Loucy (cell line): Measurements from ENCODE around the gene GJB3.

Experiments used
- H2AFZ ChIP-seq: fragments of 200-600 bp; sonication (generic); 2 replicates; pipeline ENCODE4 v1.6.0; 2016; ENCODE audit warnings: antibody characterized with exemption, mild to moderate bottlenecking, low read length, moderate library complexity
- H3F3A ChIP-seq: fragments of 200-600 bp; 2 replicates; pipeline ENCODE4 v1.6.0; 2016; ENCODE audit warnings: antibody characterized with exemption, low read depth, mild to moderate bottlenecking
- H3K27me3 ChIP-seq: fragments of 200-600 bp; sonication (generic); 2 replicates; pipeline ENCODE4 v1.6.1; 2014; ENCODE audit warnings: low read length, mild to moderate bottlenecking; ENCODE audit not compliant: insufficient read depth, poor library complexity, severe bottlenecking
- H3K36me3 ChIP-seq: fragments of 200-600 bp; sonication (generic); 2 replicates; pipeline ENCODE4 v1.6.1; 2016; ENCODE audit warnings: low read length; ENCODE audit not compliant: insufficient read depth
- H3K4me1 ChIP-seq: fragments of 200-600 bp; sonication (generic); 2 replicates; pipeline ENCODE4 v1.5.1; 2014; ENCODE audit warnings: low read length, mild to moderate bottlenecking; ENCODE audit not compliant: insufficient read depth, poor library complexity, severe bottlenecking
- H3K4me2 ChIP-seq: fragments of 200-600 bp; sonication (generic); 2 replicates; pipeline ENCODE4 v1.6.0; 2014; ENCODE audit warnings: antibody characterized with exemption, low read length, low read depth, mild to moderate bottlenecking; ENCODE audit not compliant: poor library complexity, severe bottlenecking
- H3K4me3 ChIP-seq: fragments of 200-600 bp; sonication (generic); 2 replicates; pipeline ENCODE4 v1.5.1; 2014; ENCODE audit warnings: low read length, mild to moderate bottlenecking, mixed read lengths; ENCODE audit not compliant: poor library complexity, severe bottlenecking
- H3K79me2 ChIP-seq: fragments of 200-600 bp; sonication (generic); 2 replicates; pipeline ENCODE4 v1.6.1; 2014; ENCODE audit warnings: low read length; ENCODE audit not compliant: insufficient read depth
- H3K9ac ChIP-seq: fragments of 200-600 bp; sonication (generic); 2 replicates; pipeline ENCODE4 v1.6.0; 2014; ENCODE audit warnings: mild to moderate bottlenecking, low read depth, low read length, moderate library complexity; ENCODE audit not compliant: poor library complexity, severe bottlenecking
- H3K9me2 ChIP-seq: fragments of 200-600 bp; sonication (generic); replicated peaks from 2 replicates; pipeline ENCODE4 v1.6.1; 2016; ENCODE audit warnings: low read depth, low read length, mixed read lengths
- H3K9me3 ChIP-seq: fragments of 200-600 bp; sonication (generic); 2 replicates; pipeline ENCODE4 v1.6.1; 2014; ENCODE audit warnings: mild to moderate bottlenecking, antibody characterized with exemption, low read length, low read depth; ENCODE audit not compliant: insufficient read depth
- H4K20me1 ChIP-seq: fragments of 200-600 bp; sonication (generic); 2 replicates; pipeline ENCODE4 v1.6.0; 2014; ENCODE audit warnings: antibody characterized with exemption, low read length, mild to moderate bottlenecking; ENCODE audit not compliant: insufficient read depth, poor library complexity, severe bottlenecking
- CTCF ChIP-seq: fragments of 200-600 bp; sonication (generic); conservative IDR thresholded peaks from 2 replicates; pipeline ENCODE4 v1.5.1; 2014; ENCODE audit warnings: mild to moderate bottlenecking, antibody characterized with exemption, low read length
- EZH2phosphoT487 ChIP-seq: fragments of 200-600 bp; IDR thresholded peaks from 2 replicates; pipeline ENCODE4 v1.6.1; 2018; ENCODE audit warnings: antibody characterized with exemption, mild to moderate bottlenecking, moderate library complexity, borderline replicate concordance

The GJB3 gene

GRCh38 chr1:34774957-34775356, 6.1 kb upstream of the GJB3 start:
- H3K4me2 ChIP-seq: no peak overlapping the region
- H3K9me2 ChIP-seq: no peaks in the 10 kb centered on the region
- no peak overlapping the region for H3K4me3 ChIP-seq
- H3K9me3 ChIP-seq: no peaks in the 10 kb centered on the region
- H4K20me1 ChIP-seq: no peaks in the 10 kb centered on the region
- H3K4me1 ChIP-seq: no peaks in the 10 kb centered on the region
- H3F3A ChIP-seq: no peaks in the 10 kb centered on the region
- H3K27me3 ChIP-seq: no peaks in the 10 kb centered on the region
- TF ChIP-seq CTCF: no peak
- no peak for TF ChIP-seq EZH2phosphoT487
- no peak overlapping the region for H2AFZ ChIP-seq
- no peaks in the 10 kb centered on the region for H3K79me2 ChIP-seq
- no peak overlapping the region for H3K9ac ChIP-seq
- no peaks in the 10 kb centered on the region for H3K36me3 ChIP-seq

GRCh38 chr1:34776911-34777310, 4.1 kb upstream of the GJB3 start:
- no peaks in the 10 kb centered on the region for H3K9me2 ChIP-seq
- no peaks in the 10 kb centered on the region for H3K36me3 ChIP-seq
- TF ChIP-seq CTCF (no peak), EZH2phosphoT487 (no peak)
- H2AFZ ChIP-seq: no peak overlapping the region
- H3K4me3 ChIP-seq: no peak overlapping the region
- no peaks in the 10 kb centered on the region for H4K20me1 ChIP-seq
- no peaks in the 10 kb centered on the region for H3F3A ChIP-seq
- no peak overlapping the region for H3K9ac ChIP-seq
- H3K79me2 ChIP-seq: no peaks in the 10 kb centered on the region
- H3K9me3 ChIP-seq: no peaks in the 10 kb centered on the region
- H3K27me3 ChIP-seq: no peaks in the 10 kb centered on the region
- no peaks in the 10 kb centered on the region for H3K4me1 ChIP-seq
- H3K4me2 ChIP-seq: no peak overlapping the region

DNA sequence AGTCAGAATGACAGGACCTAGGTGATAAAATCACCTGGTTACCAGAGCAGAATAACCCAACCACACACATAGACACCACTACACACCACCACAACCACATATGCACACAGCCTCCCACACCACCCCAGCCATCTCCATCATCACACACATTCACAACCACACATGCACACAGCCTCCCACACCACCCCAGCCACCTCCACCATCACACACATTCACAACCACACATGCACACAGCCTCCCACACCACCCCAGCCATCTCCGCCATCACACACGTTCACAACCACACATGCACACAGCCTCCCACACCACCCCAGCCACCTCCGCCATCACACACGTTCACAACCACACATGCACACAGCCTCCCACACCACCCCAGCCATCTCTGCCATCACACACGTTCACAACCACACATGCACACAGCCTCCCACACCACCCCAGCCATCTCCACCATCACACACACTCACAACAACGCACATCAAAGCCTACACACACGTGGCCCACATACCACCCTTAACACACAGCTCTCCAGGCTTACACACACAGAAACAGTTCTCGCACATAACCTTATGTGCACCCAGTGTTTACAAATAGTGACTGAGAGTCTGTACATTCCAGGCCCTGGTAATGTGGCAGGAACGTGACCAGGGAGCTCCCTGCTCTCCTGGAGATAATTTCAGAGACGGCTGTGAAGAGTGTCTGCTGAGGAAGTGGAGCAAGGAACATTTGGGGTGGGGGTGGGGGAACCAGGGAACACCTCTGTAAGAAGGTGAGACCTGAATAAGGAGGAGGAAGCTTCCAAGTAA, 3.3 kb upstream of the GJB3 start:
- H3K79me2 ChIP-seq: no peaks in the 10 kb centered on the region
- H3K36me3 ChIP-seq: no peaks in the 10 kb centered on the region
- TF ChIP-seq EZH2phosphoT487 (no peak), CTCF (no peak)
- no peak overlapping the region for H2AFZ ChIP-seq
- no peaks in the 10 kb centered on the region for H3K9me2 ChIP-seq
- H3F3A ChIP-seq: no peaks in the 10 kb centered on the region
- H3K4me3 ChIP-seq: no peak overlapping the region
- no peak overlapping the region for H3K9ac ChIP-seq
- no peak overlapping the region for H3K4me2 ChIP-seq
- H3K9me3 ChIP-seq: no peaks in the 10 kb centered on the region
- H3K4me1 ChIP-seq: no peaks in the 10 kb centered on the region
- no peaks in the 10 kb centered on the region for H4K20me1 ChIP-seq
- H3K27me3 ChIP-seq: no peaks in the 10 kb centered on the region
